ENCODE results near the gene METTL24.

The METTL24 gene

GRCh38 chr6:110338820-110339470 is 19.2 kb downstream of the METTL24 start:
- DNase-seq (ENCODE audit: extremely low read depth in 1 of 2, low read depth in 1 of 2) = no peak

- no peak for DNase-seq (ENCODE audit: extremely low read depth in 1 of 2, low read depth in 1 of 2)
Observed at GRCh38 chr6:110337486-110337885, 20.7 kb downstream of the METTL24 start.

GRCh38 chr6:110334423-110335180 is 23.5 kb downstream of the METTL24 start:
- no peak for DNase-seq (ENCODE audit: extremely low read depth in 1 of 2, low read depth in 1 of 2)

GRCh38 chr6:110332281-110332680 is 25.9 kb downstream of the METTL24 start:
- no peak for DNase-seq (ENCODE audit: extremely low read depth in 1 of 2, low read depth in 1 of 2)

GRCh38 chr6:110331816-110332215 is 26.3 kb downstream of the METTL24 start:
- DNase-seq (ENCODE audit: extremely low read depth in 1 of 2, low read depth in 1 of 2) = no peak

- no peak for DNase-seq (ENCODE audit: extremely low read depth in 1 of 2, low read depth in 1 of 2)
Observed at GRCh38 chr6:110331390-110331789, 26.8 kb downstream of the METTL24 start.

- DNase-seq (ENCODE audit: extremely low read depth in 1 of 2, low read depth in 1 of 2) = no peak
Observed at GRCh38 chr6:110329714-110330436, 28.3 kb downstream of the METTL24 start.

- DNase-seq (ENCODE audit: extremely low read depth in 1 of 2, low read depth in 1 of 2) = no peak
Observed at GRCh38 chr6:110329348-110329713, 28.8 kb downstream of the METTL24 start.

GRCh38 chr6:110328259-110328658 is 29.9 kb downstream of the METTL24 start:
- no peak for DNase-seq (ENCODE audit: extremely low read depth in 1 of 2, low read depth in 1 of 2)

- DNase-seq (ENCODE audit: extremely low read depth in 1 of 2, low read depth in 1 of 2) = no peak
Observed at GRCh38 chr6:110327391-110327790, 30.8 kb downstream of the METTL24 start.

GRCh38 chr6:110326609-110327008 is 31.5 kb downstream of the METTL24 start:
- DNase-seq (ENCODE audit: extremely low read depth in 1 of 2, low read depth in 1 of 2) = no peak

GRCh38 chr6:110326057-110326456 is 32.1 kb downstream of the METTL24 start:
- DNase-seq (ENCODE audit: extremely low read depth in 1 of 2, low read depth in 1 of 2) = no peak

- DNase-seq (ENCODE audit: extremely low read depth in 1 of 2, low read depth in 1 of 2) = no peak
Observed at GRCh38 chr6:110325197-110325596, 33.0 kb downstream of the METTL24 start.

- no peak for DNase-seq (ENCODE audit: extremely low read depth in 1 of 2, low read depth in 1 of 2)
Observed at GRCh38 chr6:110324548-110324947, 33.6 kb downstream of the METTL24 start.

- DNase-seq (ENCODE audit: extremely low read depth in 1 of 2, low read depth in 1 of 2) = no peak
Observed at GRCh38 chr6:110323258-110323657, 34.9 kb downstream of the METTL24 start.

- DNase-seq (ENCODE audit: extremely low read depth in 1 of 2, low read depth in 1 of 2) = no peak
Observed at GRCh38 chr6:110322874-110323242, 35.3 kb downstream of the METTL24 start.

GRCh38 chr6:110322151-110322873 is 35.8 kb downstream of the METTL24 start:
- DNase-seq (ENCODE audit: extremely low read depth in 1 of 2, low read depth in 1 of 2) = no peak

- no peak for DNase-seq (ENCODE audit: extremely low read depth in 1 of 2, low read depth in 1 of 2)
Observed at GRCh38 chr6:110320307-110320706, 37.8 kb downstream of the METTL24 start.

- no peak for DNase-seq (ENCODE audit: extremely low read depth in 1 of 2, low read depth in 1 of 2)
Observed at GRCh38 chr6:110319843-110320242, 38.3 kb downstream of the METTL24 start.

GRCh38 chr6:110319381-110319780 is 38.8 kb downstream of the METTL24 start:
- no peak for DNase-seq (ENCODE audit: extremely low read depth in 1 of 2, low read depth in 1 of 2)

- DNase-seq (ENCODE audit: extremely low read depth in 1 of 2, low read depth in 1 of 2) = no peak
Observed at GRCh38 chr6:110318971-110319370, 39.2 kb downstream of the METTL24 start.

Data from stimulated activated CD8-positive, alpha-beta memory T cell treated with anti-CD3 and anti-CD28 coated beads, Interleukin-7, amount 100 ng/mL, for 48 hours (primary cell).